HG02798 (cell line): ENCODE data around the gene SLC13A4.
"Not testable (repeated sequence)": the region's sequence is repeated elsewhere in the genome, so short reads cannot be mapped to it uniquely, and the experiment has no call there.

Experiments
- ATAC-seq: cut with Tn5 transposase; IDR thresholded peaks from one replicate; pipeline ENCODE4 v1.9.1; 2021; ENCODE audit warnings: mild to moderate bottlenecking; ENCODE audit not compliant: unreplicated experiment, poor library complexity

Gene SLC13A4

DNA sequence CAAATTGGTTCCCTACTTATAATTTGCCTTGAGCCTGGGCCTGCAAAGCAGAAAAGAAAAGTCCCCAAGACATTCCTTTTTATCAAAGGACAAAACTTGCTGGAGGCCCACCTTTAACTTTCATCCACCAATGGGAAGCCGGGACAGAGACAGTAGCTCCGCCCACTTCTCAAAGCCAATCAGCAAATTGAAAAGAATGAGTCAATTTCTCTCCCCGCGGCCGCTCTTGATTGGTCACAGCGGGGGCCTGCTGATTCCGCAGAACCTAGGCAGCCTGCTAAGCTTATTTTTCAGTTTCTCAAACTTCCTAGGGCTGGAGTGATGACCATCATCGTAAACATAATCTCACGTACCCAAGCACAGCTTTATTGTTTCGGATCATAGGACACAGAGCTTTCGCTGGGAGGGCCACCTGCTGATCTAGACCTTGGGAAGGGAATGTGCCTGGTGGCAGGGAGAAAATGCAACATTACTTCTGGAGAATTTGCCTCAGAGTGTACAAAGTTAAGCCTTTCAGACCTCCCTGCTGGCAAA is at the start of gene SLC13A4:
SLC13A4 (minus strand) TSS at position 51 of the 534 bp plus-strand sequence. CDS start 690 bp downstream, outside the sequence.
- no peak for ATAC-seq

- ATAC-seq: not testable (repeated sequence)
Observed at GRCh38 chr7:135775915-135776314, 47.9 kb upstream of the SLC13A4 start.

DNA sequence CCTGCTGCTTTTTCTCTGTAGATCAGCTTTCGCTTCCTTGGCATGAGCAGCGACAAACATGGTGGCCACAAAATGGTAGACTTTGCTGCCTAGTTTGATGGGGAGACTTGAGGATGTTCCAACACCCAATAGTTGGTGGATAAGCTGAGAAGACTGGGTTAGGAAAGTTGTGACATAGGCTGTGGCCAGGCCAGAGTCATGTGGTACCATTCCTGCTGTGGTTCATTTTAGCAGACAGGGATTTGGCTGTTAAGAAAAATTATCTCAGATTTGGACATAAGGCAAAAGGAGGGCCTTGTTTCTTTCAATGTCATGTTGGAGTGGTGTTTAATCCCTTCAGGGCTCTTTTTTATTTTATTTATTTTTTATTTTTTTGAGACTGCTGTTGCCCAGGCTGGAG is 47.2 kb upstream of the SLC13A4 start:
- ATAC-seq: no peak

- no peak for ATAC-seq
Observed at GRCh38 chr7:135774284-135774683, 46.3 kb upstream of the SLC13A4 start.

DNA sequence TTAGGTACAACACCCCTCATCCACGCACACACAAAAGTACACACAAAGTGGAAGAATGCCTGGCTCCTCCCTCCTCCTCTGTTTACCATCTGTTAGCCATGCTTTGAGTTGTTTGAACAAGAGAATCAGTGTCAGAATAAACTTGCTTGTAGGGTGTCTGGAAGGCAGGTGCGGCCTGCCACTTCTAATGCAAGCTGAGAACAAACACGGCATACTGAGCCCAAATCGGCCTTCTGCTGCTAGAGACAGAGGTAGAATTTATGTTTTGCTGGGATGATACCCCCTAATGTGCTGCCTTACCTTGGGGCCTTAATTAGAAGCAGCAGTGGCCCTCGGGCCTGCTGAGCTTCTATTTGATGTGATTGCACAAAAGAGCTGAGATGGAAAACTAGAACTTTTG is 45.5 kb upstream of the SLC13A4 start:
- no peak for ATAC-seq

- no peak for ATAC-seq
Observed at GRCh38 chr7:135772639-135773222, 44.7 kb upstream of the SLC13A4 start.

DNA sequence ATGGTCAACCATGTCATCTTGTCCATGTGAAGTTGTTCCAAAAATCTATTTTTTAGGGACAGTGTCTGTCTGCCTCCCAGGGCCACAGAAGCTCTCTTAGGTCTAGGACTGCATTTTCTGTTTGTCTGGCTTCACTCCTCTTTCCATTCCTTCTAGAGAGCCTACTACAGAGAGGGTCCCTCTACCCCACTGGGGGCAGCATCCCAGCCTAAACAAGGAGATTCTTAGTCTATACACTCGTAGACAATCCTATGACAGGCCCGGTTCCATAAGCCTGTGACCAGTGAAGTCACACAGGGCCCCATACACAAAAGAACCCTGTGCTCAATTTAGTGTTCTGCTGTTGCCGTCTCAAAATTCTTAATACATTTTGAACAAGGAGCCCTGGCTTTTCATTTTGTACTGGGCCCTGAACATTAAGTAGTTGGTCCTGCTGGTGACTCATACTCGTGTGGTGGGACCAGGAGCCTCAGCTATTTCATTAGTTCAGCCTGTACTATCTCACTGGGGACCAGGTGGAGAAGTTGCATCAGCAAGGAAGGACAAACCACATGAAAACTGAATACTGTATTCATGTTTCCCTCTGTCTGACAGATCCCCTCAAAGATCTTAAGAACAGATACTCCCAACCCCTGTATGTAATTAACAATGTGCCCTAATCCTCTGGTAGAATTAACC is 44.1 kb upstream of the SLC13A4 start:
- no peak for ATAC-seq

- ATAC-seq: no peak
Observed at GRCh38 chr7:135771051-135771450, 43.1 kb upstream of the SLC13A4 start.

DNA sequence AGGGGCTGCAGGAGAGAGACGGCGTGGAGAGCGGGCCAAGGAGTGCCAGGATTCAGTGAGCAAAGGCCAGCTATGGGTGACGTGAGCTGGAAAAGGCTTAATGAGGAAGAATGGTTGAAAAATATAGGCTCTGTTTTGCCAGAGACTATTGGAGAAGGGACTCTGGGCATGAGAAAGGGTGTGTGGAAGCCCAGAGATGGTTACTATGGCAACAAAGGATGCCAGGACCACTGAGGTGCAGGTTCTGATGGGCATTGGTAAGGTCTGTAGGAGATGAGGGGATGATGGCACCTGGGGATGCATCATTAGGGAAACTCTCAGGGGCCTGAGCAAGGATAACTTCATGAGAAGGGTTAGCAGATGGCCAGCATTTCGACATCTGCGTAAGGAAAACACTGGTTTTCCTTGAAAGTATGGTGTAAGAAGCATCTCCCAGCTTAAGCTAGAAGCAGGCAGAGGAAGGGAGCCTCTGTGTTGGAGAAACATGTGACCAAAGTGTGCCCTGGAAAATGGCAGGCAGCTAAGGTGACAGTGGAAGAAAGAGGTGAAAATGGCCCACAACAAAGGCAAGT is 42.2 kb upstream of the SLC13A4 start:
- ATAC-seq: no peak

DNA sequence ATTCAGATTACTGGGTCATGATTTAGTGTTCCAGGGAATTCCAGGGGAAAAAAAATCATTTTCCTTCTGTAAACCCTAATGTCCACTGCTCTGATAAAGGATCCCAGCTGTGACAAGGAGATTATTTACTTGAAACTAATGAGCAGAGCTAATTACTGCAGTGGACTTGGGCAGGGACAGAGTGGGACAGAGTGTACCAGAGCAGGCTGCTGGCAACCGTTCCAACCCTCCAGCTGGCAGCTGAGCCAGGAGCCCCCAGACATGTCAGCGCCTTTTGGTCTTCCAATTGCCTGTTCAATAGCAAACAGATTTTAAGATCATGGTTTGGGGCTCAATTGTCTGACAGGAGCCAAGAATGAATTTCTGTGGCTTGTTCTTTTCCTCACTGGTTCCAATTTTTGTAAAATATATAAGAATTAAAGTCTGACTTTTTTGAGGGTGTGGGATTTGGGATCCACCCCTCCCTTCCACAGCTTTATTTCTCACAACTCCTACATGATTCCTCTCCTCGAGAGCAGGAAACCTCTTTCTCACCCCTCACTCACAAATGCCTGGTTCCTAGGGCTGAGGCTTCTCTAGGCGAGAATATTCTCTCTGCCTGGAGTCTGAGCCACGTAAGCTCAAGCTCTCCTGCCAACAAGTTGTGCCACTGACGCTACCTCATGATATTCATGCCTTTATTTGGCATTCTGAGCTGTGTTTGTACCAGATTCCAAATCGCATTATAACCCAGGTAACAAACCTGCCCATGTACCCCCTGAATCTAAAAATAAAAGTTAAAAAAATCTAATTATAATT is 41.2 kb upstream of the SLC13A4 start:
- ATAC-seq: no peak

DNA sequence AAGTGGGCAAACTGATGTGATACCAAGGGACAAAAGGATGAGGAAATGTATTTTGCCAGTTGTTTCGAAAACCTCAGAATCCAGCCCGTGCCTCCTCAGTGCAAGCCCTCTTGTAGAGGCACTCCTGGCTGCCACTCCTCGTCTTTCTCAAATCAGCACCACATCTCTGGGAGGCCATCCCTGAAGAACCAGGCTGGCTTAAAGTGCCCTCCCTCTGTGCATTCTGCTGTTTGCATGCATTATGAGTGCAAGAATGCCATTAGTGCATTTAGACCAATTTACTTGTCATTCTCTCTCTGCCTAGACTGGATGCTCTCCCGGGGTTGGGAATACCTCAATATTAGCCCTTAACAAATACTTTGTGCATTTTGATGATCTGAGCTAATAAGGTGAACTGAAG is 40.5 kb upstream of the SLC13A4 start:
- no peak for ATAC-seq

GRCh38 chr7:135768064-135768463 is 40.1 kb upstream of the SLC13A4 start:
- ATAC-seq: no peak

GRCh38 chr7:135763261-135763660 is 35.3 kb upstream of the SLC13A4 start:
- ATAC-seq: no peak

- ATAC-seq: no peak
Observed at GRCh38 chr7:135761751-135762488, 33.9 kb upstream of the SLC13A4 start.

- ATAC-seq: no peak
Observed at GRCh38 chr7:135759532-135759931, 31.5 kb upstream of the SLC13A4 start.

GRCh38 chr7:135758531-135758932 is 30.5 kb upstream of the SLC13A4 start:
- ATAC-seq: no peak

GRCh38 chr7:135757719-135758411 is 29.9 kb upstream of the SLC13A4 start:
- ATAC-seq: no peak

DNA sequence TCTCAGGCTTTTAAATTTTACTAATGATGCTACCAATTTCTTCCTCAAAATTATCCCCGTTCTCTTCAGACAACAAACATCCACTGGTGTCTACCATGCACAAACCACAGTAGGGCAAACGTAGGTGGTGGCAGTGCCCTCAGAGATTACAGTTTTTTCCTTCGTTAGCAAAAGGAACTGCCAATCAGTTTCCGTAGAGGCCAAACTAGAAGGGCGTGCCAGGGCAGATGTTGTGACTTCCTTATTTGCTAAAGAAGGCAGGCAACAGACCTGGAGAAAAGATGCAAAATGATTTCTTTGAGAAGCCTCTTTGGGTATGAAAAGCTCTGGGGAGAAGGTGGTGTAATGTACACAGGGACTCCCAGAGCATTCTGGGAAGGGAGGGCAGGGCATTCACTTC is 28.2 kb upstream of the SLC13A4 start:
- ATAC-seq: no peak

GRCh38 chr7:135755351-135755753 is 27.4 kb upstream of the SLC13A4 start:
- ATAC-seq: no peak
